ENCODE results near the gene HADHA.

Gene HADHA

DNA sequence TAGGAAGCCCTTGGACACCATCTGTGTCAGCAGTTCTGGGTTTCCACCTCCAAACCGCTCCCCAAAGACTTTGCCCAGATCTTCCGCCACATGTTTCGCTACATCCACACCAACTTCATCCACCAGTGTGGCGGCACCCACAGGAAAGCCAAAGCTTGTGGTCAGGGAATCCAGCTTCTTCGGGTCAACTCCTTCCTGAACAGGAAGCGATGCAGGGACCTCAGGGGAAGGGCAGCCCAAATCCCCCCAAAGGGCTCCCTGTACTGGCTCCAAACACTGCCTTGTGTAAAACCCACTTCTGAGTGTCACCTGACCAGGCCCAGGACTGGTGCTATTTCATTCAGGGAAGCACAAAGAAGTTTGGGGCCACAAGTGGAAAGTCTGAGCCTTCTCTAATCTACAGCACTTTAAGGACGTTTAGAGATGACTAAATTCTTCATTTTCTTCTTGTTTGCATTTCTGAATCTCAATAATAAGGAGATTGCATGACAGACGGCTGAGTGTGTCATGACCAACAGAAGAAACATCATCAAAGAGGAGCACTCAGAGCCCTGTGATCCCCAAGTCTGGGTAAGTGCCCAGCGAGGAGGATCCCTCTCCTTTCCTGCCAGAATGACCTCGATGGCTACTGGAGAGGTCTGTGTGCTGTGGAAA lies 50.7 kb downstream of the HADHA start:
- DNase-seq (ENCODE audit: low read depth in 2 of 2) = no peak

DNA sequence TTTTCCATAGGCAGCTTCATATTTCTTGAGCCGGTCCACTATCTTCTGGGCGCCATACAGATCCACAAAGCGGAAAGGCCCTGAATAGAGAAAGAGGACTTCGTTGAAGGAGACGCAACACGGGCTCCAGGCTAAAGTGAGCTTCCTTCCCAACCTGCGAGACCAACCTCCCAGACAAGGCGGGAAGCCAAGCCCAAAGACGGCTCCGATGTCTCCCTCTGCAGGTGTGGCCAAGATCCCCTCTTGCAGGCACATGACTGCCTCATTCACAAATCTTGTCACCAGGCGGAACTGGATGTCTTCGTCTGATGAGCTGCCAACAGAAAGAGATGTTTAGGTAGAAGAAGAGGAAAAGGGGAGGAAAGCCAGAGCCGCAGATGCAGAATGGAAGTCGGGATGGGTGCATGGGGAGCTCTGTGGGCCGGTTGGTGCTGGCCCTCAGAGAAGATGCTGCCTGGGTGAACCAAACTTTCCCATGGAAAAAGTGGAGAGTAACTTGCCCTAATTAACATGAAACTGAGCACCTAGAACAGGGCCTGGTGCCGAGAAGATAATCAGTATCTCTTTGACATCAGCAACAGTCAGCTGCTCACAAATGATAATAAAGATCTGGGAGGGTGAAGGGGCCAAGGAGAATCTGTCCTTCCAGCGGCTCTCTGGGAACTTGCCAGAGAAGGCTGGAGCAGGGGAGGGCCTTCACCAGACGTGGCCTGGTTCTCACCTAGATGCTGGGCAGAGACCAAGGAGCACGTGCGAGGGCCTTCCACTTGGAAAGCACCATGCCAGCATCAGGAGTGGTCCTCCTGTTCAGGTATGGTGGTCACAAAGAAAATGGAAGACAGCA lies 52.9 kb downstream of the HADHA start:
- no peak for DNase-seq (ENCODE audit: low read depth in 2 of 2)

GRCh38 chr2:26190369-26190768 lies 54.1 kb downstream of the HADHA start:
- DNase-seq (ENCODE audit: low read depth in 2 of 2) = no peak

DNA sequence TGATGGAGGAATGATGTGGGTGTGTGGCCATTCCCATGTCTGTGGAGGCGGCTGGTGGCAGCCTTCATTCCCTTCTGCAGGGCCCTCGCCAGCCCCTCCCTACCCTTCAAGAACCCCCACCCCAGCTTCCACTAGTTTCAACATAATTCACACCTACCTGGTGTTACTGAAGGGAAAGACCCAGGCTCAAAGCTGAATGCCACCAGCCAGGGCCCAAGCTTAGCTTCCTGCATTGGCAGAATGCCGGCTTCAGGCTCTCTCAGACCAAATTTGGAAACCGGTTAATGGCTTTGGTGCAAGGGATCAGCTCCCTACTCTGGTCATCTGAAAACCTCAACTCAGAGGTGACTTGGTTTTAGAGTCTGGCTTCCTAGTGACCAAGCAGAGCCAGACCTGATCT lies 54.7 kb downstream of the HADHA start:
- no peak for DNase-seq (ENCODE audit: low read depth in 2 of 2)

DNA sequence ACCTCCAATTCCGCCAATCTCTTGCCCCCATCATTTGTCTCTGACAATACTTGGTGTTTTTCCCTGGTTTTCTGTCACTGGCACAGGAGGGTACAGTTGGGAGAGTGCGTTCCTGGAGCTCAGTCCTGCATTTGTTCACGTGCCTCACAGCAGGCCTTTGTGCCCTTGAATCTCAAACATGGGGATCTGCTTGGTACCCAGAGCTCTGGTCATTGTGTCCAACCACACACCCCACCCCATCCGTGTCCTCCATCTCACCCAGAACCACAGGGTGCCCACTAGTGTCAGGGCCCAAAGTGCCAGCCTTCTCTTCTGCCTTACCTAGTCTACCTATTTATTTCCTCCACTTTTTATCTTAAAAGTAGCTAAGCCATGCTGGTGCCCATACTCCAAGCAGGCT lies 55.3 kb downstream of the HADHA start:
- DNase-seq (ENCODE audit: low read depth in 2 of 2) = no peak

DNA sequence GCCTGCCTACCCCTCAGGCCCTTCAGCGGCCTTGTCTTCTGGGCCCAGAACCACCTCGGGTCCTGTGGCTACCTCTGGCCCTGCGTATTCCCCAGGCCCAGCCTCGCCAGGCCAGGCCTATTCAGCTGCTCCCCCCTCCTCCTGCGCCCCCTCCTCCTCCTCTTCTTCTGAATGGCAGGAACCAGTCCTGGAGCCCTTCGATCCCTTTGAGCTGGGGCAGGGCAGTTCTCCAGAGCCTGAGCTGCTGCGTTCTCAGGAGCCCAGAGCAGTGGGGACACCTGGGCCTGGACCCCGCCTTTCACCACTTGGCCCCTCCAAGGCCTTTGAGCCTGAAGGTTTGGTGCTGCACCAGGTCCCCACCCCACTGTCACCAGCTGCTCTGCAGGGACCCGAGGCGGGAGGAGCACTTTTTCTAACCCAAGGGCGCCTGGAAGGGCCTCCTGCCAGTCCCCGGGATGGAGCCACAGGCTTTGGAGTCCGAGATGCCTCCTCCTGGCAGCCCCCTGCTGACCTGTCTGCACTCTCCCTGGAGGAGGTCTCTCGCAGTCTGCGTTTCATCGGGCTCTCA lies 56.8 kb downstream of the HADHA start:
- DNase-seq (ENCODE audit: low read depth in 2 of 2) = no peak

GRCh38 chr2:26187114-26187513 lies 57.3 kb downstream of the HADHA start:
- no peak for DNase-seq (ENCODE audit: low read depth in 2 of 2)

DNA sequence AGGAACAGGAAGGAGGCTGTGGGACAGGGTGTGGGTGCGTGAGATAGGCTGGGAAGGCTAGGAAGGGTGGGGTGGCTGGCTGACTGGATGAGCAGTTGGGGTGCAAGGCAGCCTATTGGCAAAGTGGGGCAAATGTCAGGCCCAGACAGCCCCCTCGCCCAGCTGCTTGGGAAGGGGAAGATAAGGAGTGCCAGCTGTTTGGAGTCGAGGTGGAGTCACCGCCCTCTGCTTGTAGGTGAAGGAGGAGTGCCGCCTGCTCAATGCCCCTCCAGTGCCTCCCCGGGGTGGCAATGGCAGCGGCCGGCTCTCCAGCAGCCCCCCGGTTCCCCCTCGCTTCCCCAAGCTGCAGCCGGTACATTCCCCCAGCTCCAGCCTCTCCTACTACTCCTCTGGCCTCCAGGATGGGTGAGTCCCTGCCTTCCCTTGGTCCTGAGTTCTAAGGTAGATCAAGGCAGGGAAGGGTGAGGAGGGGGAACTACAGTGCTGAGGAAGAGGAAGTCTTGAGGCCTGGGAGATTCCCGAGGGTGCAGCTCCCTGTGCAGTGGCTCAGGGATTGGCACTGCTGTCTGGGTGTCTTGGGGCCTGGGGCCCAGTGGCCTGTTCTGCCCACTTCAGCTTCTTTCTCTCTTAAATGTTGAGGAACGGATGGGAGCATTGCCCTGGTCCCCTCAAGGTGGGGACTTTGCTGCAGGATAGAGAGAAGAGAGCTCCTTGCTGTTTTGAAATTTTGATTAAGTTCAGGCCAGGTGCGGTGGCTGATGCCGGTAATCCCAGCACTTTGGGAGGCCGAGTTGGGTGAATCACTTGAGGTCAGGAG lies 58.3 kb downstream of the HADHA start:
- DNase-seq (ENCODE audit: low read depth in 2 of 2) = no peak

DNA sequence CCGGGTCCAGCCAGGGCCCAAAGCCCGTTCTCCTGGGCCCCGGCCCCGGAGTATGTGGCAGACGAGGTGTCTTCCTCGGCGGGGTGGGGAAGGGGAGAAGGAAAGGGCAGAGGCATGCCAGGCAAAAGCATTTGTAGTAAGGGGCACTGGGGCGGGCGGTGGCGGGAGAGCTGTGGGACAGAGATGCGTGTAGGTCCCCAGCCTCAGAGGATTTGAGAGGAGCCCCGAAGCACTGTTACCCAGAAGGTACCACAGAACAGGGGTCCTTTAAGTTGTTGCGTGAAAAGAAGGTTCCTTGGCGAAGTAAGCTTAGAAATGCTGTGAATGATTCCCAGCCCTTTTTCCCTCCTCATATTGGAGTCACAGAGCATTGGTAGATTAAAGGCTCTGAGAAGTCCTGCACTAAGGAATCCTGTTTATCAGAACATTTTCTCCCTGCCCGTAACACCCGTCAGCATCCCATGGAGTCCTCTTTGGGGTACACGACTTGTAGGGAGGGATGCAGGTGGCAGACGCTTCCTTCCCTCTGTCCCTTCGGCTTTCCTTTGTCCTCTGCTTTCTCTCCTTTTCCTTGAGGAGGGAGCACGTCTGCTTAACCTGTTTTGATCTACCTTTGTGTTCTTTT lies 59.0 kb downstream of the HADHA start:
- DNase-seq (ENCODE audit: low read depth in 2 of 2) = no peak

DNA sequence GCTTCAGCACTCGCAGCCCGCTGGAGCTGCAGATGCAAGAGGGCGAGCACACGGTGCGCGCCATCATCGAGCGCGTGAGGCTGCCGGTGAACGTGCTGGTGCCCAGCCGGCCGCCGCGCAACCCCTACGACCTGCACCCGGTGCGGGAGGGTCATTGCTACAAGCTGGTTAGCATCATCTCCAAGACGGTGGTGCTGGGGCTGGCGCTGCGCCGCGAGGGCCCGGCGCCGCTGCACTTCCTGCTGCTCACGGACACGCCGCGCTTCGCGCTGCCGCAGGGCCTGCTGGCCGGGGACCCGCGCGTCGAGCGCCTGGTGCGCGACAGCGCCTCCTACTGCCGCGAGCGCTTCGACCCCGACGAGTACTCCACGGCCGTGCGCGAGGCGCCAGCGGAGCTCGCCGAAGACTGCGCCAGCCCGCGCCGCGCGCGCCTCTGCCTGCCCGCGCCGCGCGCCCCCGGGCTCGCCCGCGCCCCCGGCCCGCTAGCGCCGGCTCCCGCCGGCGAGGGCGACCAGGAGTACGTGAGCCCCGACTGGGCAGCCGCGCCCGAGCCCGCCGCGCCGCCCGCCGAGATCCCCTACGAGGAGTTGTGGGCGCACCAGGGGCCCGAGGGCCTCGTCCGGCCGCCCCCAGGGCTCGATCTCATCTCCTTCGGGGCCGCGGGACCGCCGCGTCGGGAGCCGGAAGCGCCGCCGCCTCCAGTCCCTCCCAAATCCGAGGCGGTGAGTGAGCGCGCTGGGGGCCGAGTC lies 59.7 kb downstream of the HADHA start:
- peak; percentile 68 to 69 for DNase-seq (ENCODE audit: low read depth in 2 of 2)

- no peak for DNase-seq (ENCODE audit: low read depth in 2 of 2)
These were observed 60.3 kb downstream of the HADHA start for GRCh38 chr2:26184121-26184520.

DNA sequence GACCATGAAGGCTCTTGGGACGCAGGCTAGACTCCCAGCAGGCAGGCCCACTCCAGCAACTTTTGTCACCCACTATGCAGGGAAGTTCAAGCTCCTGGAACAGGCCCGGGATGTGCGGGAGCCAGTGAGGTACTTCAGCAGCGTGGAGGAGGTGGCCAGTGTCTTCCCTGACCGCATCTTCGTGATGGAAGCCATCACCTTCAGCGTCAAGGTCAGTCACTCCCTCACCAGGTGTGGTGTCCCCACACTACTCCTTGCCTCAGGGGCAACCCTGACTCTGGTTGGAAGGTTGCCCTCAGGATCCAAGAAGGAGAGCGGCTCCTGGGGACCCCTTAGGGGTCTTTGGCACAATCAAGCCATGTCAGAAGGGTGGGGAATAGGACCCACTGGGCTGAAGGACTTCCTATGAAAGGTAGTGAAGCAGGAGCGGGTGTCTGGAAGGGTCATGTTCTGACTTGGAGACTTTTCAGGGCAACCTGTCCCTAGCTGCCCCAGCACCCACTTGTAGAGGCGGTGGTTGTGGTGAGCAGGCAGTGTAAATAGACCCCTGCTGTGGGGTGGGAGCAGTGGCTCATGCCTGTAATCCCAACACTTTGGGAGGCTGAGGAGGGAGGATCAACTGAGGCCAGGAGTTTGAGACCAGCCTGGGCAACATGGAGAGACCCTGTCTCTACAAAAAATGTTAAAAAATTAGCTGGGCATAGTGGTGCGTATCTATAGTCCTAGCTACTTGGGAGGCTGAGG lies 61.4 kb downstream of the HADHA start:
- DNase-seq (ENCODE audit: low read depth in 2 of 2) = no peak

- DNase-seq (ENCODE audit: low read depth in 2 of 2) = no peak
These were observed 62.0 kb downstream of the HADHA start for GRCh38 chr2:26182441-26182840.

DNA sequence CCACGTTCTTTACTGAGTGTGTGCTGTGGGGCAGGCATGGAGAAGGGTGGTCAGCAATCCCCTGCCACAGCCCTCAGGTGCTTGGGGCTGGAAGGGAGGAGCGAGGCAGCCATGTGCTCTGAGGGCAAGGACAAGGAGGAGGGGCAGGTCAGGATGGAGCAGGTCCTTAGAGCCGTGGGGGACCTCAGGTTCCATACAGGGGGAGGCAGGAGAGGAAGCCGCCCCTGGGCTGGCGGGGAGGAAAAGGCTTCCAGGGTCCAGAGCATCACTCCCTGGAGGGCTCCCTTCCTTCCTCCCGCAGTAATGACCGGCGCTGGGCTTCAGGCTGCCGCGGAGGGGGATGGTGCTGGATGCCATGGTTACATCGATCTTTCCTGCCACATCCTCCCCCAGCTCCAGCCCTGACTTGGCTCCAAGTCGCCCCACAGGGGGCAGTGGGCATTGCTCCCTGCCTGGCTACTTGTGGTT lies 65.0 kb downstream of the HADHA start:
- no peak for DNase-seq (ENCODE audit: low read depth in 2 of 2)

DNA sequence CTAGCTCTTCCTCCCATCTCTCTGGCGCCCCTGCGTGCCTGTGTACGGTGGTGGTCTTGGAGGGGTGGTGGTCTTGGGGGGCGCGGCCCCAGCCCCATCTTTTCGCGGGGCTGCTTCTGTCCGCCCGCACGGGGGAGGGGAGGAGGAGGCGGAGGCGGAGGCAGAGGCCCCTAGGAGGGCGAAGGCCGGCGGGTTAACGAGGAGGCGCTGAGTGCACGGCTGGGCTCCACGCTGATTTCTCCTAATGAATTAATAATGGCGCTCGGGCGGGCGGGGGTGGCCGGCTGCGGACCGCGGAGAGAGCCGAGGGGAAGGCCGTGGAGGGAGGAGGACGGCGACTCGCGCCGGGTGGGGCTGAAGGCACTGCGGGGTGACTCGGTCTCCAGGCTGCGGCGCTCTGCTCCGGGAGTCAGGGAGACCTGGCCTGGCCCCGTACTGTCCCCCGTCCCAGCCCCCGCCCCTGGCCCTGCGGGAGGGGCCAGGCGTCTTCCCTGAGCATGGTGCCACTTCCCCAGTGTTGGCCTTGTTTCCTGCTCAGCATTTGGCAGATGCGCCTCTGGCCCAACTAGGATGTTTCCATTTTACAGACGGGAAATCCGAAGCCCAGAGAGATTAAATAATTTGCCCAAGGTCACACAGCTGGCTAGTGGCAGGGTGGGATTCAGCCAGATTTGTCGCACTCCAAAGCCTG lies 65.5 kb downstream of the HADHA start:
- no peak for DNase-seq (ENCODE audit: low read depth in 2 of 2)

DNA sequence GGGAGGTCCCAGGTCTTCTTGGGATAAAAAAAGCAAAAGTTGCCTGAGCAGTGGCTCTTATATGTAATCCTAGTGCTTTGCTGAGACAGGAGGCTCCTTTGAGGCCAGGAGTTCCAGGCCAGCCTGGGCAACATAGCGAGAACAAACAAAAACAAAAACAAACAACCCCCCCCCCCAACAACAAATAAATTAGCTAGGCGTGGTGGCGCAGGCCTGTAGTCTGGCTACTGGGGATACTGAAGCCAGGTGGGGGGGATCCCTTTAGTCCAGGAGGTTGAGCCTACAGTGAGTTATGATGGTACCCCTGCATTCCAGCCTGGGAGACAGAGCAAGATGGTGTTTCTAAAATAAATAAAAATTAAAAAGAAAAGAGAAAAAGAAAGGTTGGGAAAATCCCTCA lies 66.2 kb downstream of the HADHA start:
- DNase-seq (ENCODE audit: low read depth in 2 of 2) = no peak

GRCh38 chr2:26177122-26177521 lies 67.3 kb downstream of the HADHA start:
- no peak for DNase-seq (ENCODE audit: low read depth in 2 of 2)

GRCh38 chr2:26176279-26176615 lies 68.2 kb downstream of the HADHA start:
- no peak for DNase-seq (ENCODE audit: low read depth in 2 of 2)

GRCh38 chr2:26175466-26176278 lies 68.8 kb downstream of the HADHA start:
- no peak for DNase-seq (ENCODE audit: low read depth in 2 of 2)
